GM18519 (cell line): ENCODE measurements around the gene G3BP2.
"Not testable (repeated sequence)": the region's sequence is repeated elsewhere in the genome, so short reads cannot be mapped to it uniquely, and the experiment has no call there.

Experiments
- ATAC-seq: cut with Tn5 transposase; IDR thresholded peaks from one replicate; pipeline ENCODE4 v1.9.1; 2021; ENCODE audit warnings: mild to moderate bottlenecking, moderate library complexity; ENCODE audit not compliant: unreplicated experiment, low FRiP score

The G3BP2 gene

DNA sequence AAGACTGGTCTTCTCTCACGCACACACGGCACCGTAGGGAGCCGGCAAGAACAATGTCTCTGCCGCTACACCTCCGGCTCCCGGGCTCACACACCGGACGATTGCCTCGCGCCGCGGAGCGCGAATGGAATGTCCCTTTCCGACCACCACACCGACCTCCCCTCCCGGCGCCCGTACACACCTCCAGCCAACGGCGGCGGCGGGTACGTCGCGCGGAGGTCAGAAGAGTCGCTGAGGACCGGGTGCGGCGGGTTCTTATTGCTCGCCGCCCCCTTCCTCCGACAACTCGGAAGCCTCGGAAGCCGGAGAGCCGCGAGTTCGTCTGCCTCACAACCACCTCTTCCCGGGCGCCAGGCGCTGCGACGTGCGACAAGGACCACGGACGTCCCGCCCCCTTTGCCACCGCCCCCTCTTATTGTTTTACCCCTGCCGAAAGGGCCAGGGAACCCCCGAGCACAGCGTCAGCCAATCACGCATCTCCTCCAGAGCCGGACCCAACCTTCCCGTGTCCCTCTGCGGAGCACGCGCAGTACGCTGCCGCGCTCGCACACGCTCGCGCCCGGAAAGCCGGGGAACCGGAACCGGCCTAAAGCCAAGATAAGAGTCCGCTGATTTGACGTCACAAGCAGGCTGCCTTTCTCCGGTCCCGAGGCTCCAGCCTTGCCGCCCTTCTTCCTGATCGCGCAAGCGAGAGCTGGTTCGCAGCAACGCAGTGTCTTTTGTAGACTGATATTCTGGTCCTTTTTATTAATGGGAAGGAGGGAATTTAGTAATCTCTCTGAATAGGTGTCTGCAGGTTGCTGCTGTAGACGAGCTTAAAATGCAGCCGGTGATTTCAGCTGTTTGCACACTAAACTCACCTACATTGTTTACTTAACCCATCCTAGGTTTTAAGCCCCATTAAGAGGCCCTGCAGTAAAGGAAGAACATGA lies at the start of gene G3BP2:
Gene G3BP2 (minus strand): TSS at position 385 of the 932 bp plus-strand sequence. CDS start 11,386 bp downstream, outside the sequence.
- peak; percentile 90 for ATAC-seq

DNA sequence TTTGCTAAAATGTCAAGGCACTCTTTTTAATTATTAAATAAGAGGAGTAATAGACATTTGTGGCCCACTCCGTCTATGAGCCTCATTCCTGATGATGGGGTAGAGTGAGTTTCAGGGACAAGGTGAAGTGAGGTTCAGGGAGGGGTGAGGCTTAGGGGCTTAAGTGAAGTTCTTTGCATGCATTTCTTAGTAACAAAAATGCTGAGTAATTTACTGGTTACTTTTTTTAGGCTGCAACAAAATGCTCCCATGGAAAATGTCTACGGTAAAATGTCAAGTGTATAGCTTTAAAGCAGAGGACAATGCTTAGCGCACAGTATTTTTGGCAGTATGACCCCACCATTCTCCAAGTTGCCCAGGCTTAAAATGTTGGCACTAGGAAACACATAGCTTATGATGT lies 49.2 kb upstream of the G3BP2 start:
- ATAC-seq: no peak

DNA sequence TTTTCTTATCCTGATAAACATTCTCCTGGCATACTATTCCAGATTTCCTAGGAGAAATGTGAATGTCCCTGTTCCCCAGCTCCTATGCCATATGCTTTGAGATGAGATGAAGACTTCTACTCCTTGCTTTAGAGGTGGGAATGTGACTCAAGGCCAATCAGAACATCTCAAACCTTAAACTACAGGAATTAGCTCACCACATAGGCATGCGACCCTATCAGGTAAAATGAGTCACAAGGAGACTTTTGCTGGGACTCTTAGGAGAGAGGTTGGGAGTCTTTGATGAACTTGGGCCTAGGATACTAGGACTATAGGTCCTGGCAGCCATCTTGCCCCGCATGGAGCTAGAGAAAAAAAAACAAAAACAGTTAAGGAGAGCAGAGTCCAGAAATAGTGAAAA lies 45.3 kb upstream of the G3BP2 start:
- ATAC-seq: no peak

DNA sequence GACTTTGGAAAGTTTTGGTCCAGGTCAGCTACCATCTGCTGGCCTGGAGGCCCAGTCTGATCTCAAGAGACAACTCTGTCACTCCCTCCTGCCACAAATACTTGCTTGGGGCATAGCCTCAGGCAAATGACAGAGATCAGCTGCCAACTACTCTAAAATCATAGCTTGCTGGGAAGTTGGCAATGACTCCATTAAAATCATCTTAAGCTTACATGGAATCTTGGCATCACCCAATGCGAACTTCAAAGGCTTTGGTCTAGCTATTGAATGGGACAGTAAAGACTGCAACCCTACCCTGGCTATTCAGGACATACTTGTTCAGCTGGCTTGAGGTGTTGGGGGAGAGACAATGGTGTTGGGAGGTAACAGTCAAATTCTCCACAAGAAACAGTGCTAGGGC lies 44.2 kb upstream of the G3BP2 start:
- no peak for ATAC-seq

DNA sequence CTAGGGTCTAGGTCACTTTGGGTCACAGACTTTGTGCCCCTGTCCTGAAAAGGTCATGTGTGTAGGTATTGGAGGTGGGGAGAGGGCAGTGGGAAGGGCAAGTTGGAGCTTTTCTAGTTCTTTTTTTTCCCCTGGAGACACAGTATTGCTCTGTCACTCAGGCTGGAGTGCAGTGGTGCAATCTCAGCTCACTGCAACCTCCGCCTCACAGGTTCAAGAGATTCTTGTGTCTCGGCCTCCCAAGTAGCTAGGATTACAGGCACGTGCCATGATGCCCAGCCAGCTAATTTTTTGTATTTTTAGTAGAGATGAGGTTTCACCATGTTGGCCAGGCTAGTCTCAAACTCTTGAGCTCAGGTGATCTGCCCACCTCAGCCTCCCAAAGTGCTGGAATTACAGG lies 42.8 kb upstream of the G3BP2 start:
- ATAC-seq: not testable (repeated sequence)

DNA sequence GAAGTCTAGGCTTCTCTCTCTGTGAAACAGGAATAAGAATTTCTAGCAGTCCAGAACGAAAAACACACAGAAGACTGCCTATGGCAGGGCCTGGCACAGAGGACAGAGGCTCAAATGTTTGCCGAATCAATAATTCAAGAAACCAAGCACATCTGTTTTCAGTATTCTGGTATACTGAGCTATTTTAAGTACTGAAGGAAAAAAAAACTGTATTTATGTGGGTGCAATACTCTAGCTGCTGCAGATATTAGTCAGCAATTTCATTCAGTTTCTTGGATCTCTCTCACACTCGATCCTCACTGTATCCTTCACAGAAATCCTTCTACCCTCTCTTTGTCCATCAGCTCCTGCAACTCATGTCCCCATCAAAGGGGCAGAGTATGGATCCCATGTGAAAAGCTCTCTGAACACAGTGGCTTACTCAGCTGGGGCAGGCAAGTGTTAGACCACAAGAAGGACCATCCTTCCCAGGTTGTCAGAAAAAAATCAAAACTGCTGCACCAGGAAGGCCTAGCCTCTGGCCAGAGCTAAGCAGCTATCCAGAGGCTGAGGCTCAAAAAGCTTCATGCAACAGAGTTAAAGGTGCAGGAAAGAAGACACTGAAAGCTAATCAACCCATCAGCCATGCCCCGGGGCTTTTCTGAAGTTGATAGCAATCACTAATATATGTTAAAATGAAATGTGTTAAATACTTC lies 42.0 kb upstream of the G3BP2 start:
- no peak for ATAC-seq

DNA sequence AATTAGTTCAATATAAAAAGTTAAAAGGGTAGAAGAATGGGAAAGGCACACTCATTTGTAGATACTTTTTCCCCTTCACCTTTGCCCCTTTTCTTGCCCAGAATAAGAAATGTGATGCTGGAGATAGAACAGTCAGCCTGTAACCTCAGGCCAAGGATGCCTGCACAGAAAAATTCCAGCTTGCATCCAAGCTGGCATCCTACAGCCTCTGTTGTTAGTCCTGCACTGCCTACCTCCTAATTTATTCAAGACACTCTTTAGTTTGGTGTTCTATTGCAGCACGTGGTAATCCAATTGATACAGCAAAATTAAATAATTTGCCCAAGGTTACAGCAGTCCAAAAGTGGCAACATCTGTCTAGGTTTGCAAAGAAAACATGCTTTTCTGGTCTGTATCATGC lies 41.5 kb upstream of the G3BP2 start:
- ATAC-seq: no peak

DNA sequence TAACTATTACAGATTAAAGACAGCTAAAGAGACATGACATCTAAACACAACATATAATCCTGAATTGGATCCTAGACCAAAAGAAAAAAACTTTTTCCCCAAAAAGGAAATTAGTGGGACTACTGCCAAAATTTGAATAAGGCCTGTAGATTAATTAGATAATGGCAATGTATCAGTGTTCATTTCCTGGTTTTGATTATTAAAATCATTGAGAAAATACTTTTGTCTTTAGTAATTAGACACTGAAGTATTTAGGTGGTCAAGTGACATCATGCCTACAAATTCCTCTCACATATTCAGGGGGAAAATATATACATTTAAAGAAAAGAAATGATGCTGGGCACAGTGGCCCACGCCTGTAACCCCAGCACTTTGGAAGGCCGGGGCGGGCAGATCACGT lies 40.8 kb upstream of the G3BP2 start:
- ATAC-seq: no peak

DNA sequence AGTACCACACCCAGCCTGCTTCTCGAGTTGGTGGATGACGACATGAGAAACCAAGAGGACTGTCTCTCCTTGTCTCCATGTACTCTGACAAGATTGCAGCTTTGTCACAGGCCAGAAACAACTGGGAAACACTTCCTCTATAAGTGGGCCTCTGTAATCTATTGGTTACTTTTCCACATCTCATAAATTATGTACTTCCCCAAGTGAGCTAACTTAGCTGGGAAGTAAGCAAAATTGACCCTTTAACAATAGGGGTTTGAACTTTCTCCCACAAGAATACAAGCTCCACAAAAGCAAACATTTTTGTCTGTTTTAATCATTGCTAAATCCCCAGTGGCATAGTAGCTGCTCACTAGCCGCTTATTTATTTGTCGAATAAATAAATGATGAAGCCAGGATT lies 37.0 kb upstream of the G3BP2 start:
- ATAC-seq: no peak

DNA sequence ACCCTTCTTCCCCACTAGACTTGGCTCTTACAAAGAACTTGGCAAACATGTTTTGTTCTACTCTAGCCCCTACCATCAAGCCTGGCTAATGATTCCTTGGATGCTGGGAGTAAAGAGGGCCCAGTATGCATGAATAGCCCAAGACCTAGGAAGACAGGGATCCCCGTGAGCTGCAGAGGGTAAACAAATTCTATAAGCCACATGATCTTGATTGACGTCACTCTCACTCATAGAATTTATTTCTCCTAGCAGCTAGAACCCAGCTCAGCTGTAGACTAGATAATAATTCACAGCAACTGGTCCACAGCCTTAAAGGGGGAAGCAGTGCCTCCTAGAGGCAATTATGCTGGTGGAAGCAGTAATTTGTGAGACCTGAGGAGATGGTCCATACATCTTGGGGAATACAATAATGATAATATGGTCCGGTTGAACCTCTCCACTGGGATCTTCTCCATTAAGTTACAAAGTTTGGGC lies 35.0 kb upstream of the G3BP2 start:
- no peak for ATAC-seq

DNA sequence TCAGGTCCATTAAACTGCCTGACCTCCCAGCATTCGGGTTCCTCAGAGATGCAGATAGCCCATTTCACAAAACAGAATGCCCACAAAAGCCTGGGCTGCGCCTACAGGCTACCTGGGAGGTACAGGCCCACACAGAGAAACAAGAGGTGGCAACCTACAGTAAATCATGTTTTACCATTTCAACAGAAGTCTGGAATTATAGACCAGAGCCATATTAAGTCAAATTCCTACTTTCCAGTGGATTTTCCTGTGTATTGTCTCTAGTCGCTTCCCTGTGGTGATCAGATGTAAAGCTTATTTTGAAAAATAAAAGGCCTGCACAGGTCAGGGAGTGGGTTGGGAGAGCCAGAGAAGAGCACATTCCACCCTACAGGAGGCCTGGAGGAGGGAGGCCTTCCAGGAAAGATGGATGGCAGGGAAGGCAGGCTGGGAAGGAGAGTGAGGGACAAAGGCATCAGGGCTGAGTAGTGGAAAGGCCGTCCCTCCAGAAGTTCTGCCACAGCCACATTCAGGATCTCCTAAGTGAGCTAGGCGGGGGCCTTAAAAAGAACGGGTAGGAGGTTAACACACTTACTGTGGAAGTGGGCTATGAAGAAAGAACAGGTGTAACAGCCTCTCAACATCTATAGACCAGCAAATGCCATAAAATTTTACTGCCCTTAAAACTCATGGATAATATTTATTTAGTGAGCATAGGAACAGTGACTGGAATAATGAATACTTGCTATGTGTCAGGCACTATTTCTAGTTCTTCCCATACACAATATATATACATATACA lies 32.2 kb upstream of the G3BP2 start:
- ATAC-seq: no peak

DNA sequence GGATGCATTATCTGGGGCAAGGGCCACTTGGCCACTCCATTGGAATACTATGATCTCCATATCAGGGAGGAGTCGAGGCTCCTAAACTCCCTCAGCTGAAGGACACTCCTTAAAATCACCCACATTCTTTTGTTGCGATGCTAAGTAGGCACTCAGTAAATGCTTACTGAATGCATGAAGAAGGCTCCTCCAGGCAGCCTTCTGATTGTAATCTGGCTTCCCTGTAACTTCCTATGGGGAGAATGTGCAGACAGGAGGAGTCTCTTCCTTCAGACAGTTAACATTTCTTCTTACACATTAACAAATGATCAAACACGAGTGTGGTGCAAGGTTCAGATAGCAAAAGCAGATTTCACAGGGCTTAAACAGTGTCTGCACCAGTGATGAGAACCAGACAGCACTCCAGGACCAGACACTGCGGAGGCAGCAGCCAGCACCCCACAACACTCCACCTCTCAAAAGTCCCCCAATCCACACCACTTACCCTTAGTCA lies 29.8 kb upstream of the G3BP2 start:
- no peak for ATAC-seq

DNA sequence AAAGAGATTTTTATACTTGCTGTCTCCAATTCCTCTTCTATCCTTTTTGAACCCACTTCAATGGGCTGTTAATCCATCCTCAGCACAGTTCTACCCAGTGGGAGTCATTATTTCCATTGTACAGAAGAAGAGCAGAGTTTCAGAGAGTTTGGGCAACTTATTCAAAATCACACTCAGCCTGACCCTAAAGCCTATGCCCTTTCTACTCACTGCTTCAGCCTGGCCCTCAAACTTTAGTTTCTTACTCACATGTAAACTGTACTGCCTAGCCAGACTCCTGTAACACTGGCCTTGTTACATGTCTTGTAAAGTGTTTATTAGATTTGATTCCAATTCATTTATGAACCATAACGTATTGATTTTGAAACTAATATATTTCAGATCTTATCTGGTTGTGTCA lies 26.1 kb upstream of the G3BP2 start:
- no peak for ATAC-seq

DNA sequence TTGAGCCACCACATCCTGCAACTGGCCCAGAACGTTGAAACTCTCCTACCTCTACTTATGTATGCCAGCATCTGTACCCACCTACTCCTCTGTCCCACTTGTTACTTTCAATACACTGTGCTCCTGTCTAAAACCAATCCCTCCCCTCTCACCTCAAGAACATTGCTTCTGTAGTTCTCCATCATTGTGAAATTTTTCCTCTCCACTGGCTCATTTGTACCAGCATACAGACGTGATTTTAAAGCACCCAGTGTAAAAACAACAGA lies 25.7 kb upstream of the G3BP2 start:
- peak; percentile 17 for ATAC-seq

DNA sequence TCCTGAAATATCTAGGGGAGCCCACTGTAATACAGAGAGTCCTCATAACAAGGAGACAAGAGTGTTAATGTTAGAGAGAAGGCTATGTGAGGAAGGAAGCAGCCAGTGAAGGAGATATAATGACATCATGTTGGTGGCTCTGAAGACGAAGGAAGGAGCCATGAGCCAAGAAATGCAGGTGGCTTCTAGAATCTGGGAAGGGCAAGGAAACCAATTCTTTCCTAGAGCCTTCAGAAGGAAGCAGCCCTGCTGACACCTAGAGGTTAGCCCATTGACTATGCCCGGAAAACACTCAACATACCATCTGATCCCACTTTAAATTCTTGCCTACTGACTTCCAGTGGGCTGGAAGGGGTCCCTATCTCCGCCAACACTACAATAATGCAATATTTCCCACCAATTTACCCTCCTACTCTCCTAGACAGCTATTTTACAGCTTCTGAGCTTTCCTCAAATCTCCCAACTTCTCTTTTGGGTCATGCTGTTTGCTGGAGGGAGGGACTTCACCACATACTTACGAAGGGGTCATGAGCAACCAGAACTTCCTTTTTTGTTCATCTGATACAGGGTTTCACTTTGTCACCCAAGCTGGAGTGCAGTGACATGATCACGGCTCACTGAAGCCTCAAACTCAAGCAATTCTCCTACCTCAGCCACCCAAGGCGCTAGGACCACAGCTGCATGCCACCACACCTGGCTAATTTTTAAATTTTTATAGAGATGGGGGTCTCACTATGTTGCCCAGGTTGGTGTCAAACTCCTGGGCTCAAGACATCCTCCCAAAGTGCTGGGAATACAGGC lies 25.2 kb upstream of the G3BP2 start:
- peak; percentile 92 for ATAC-seq

DNA sequence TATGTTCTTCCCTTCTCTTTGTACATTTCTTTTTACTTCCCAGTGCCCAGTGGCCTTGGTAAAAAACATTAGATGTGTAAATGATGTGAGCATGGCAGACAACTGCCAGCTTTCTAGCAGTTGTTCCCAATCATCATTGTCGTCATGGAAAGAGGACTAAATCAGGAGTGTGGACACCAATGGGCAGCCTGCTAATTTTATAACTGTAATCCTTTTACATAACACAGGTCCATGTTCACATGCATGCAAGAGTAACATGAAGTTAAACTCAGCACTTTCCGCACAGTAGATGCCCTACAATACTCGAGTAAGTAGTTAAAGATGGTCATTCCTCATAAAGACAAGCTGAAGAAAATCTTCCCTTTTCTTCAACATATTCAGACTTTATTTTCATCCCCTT lies 23.4 kb upstream of the G3BP2 start:
- no peak for ATAC-seq

DNA sequence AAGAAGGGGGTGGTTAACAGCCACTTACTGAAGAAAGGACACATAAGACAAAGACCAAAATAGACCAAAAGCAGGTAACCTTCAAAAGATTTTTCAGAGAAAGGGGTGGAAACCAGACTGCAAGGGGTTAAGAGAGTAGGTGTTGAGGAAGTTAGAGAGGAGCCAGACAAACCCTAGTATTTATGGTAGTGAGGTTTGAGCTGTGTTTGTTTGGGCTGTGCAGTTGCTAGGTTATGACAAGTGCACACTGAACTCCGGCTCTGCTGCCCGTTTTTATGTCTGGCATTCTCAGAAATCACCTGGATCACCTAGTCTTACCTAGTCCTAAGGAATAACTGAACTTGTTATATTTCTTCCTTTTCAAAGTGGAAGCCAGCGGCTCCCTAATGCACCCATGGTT lies 22.9 kb upstream of the G3BP2 start:
- no peak for ATAC-seq

DNA sequence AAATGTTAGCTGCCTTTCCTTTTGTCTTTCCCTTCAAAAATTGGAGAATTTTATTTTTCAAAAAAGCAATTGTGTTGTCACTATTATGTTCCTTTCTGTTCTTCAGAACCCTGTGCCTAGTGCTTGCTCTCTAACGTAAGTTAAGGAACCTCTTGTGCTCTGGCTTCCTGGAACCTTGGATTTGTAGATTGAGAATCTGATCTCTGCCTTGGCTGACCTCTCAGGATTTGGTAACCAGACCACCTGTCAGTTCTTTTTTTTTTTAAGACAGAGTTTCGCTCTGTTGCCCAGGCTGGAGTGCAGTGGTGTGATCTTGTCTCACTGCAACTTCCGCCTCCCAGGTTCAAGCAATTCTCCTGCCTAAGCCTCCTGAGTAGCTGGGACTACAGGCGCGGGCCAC lies 18.9 kb upstream of the G3BP2 start:
- ATAC-seq: not testable (repeated sequence)

DNA sequence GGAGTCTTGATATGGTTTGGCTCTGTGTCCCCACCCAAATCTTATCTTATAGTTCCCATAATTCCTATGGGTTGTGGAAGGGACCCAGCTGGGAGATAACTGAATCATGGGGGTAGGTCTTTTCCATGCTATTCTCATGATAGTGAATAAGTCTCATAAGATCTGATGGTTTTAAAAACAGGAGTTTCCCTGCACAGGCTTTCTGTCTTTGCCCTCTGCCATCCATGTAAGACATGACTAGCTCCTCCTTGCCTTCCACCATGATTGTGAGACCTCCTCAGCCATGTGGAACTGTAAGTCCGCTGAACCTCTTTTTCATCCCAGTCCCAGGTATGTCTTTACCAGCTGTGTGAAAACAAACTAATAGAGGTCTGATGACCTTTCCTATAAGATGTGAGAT lies 13.9 kb upstream of the G3BP2 start:
- not testable (repeated sequence) for ATAC-seq

DNA sequence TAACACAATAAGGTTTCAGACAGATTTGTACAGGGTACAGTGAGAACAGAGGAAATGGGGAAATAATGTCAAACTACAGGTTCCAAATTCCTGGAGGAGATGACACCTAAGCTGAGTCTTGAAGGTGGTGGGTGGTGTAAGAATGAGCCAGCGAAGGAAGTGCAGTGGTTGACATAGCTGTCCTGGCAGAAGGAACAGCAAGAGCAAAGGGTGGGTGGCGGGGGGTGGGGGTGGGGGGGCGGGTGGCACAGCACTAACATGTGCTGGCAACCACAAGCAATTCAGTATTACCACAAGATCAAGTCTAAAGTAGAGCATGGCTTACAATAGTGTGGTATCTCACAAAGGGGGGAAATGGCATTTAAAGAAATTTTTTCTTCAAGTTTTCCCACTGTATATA lies 13.1 kb upstream of the G3BP2 start:
- no peak for ATAC-seq
